Gastroesophageal sphincter (tissue), 3 donors: ENCODE results near the gene TMEM178B.

Source experiments
- POLR2A ChIP-seq, 2 donors: fragments of 450-650 bp; IDR thresholded peaks; one replicate each; pipeline ENCODE4 v1.6.1; 2017; ENCODE audit warnings: antibody characterized with exemption in 2 of 2, mild to moderate bottlenecking in 2 of 2, moderate library complexity in 1 of 2
- POLR2AphosphoS5 ChIP-seq: sonication (generic); formaldehyde crosslinking; IDR thresholded peaks from one replicate; pipeline ENCODE4 v1.6.1; 2017; ENCODE audit warnings: antibody characterized with exemption
- TF ChIP-seq, protein P1 (sequence below), 4 experiments: fragments of 200-600 bp in 2 of 4; fragments of 450-650 bp in 2 of 4; sonication (generic) in 1 of 4; IDR thresholded peaks; one replicate each; pipeline ENCODE4 v1.5.1; 2017 to 2019; ENCODE audit warnings: antibody characterized with exemption in 4 of 4, mild to moderate bottlenecking in 2 of 4, moderate library complexity in 2 of 4

DNA sequence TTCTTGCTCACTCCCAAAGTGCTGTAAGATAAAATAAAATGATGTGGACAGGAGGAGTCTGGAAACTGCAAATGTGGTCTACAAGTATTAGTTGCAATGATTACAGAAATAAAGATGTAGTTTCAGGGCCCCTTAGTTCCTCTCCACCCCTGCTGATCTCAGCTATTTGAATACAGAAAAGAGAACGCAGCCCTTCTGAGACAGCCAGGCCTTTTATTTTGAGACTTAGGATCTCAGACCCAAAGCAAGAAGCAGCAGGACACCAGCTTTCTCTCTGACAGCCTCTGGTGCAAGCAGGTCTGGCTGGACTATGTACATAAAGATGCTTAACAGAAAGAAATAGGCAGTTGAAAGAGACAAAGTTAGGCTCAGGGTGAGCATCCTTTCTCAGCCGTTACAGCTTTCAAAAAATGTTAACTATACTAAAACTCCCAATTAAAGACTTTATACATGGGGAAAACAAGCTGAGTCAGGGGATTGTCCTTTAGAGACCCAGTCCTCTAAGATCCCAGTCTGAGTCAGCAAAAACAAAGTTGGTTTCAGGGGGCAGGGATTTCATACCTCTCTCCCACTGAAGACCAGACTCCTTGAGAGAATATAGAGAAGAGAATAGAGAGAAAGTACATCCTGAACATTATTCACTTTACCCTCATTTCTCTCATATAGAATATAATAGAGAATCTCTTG lies 220.4 kb downstream of the TMEM178B start:
- no peak for TF ChIP-seq POLR2A (IDR thresholded peaks at IDR 0.05)
- TF ChIP-seq, protein P1, sequence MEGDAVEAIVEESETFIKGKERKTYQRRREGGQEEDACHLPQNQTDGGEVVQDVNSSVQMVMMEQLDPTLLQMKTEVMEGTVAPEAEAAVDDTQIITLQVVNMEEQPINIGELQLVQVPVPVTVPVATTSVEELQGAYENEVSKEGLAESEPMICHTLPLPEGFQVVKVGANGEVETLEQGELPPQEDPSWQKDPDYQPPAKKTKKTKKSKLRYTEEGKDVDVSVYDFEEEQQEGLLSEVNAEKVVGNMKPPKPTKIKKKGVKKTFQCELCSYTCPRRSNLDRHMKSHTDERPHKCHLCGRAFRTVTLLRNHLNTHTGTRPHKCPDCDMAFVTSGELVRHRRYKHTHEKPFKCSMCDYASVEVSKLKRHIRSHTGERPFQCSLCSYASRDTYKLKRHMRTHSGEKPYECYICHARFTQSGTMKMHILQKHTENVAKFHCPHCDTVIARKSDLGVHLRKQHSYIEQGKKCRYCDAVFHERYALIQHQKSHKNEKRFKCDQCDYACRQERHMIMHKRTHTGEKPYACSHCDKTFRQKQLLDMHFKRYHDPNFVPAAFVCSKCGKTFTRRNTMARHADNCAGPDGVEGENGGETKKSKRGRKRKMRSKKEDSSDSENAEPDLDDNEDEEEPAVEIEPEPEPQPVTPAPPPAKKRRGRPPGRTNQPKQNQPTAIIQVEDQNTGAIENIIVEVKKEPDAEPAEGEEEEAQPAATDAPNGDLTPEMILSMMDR (IDR thresholded peaks at IDR 0.05): no peak
- no peak for TF ChIP-seq POLR2AphosphoS5
